Stimulated activated CD4-positive, alpha-beta T cell treated with anti-CD3 and anti-CD28 coated beads, TNF-alpha, amount 100 ng/mL, for 48 hours (primary cell): ENCODE measurements around the gene ZFTA.
"Not testable (repeated sequence)": the region's sequence is repeated elsewhere in the genome, so short reads cannot be mapped to it uniquely, and the experiment has no call there.

Source experiments
- DNase-seq, 3 donors: peaks; one replicate each; pipeline ENCODE4 v3.0.0-alpha.2; 2020; ENCODE audit warnings: low read depth in 3 of 3

The ZFTA gene

GRCh38 chr11:63775191-63775590, 6.6 kb upstream of the ZFTA start:
- no peak for DNase-seq

GRCh38 chr11:63771741-63772318, 3.3 kb upstream of the ZFTA start:
- not testable (repeated sequence) for DNase-seq

GRCh38 chr11:63770763-63771162, 2.2 kb upstream of the ZFTA start:
- no peak for DNase-seq

- DNase-seq, result no peak
Measured at GRCh38 chr11:63769714-63770455, 1.3 kb upstream of the ZFTA start.

- DNase-seq, result peak in 1 of 3 donors; percentile 24
Measured at GRCh38 chr11:63769042-63769713, 603 bp upstream of the ZFTA start.

- DNase-seq, result peak in 1 of 3 donors; percentile 21
Measured at GRCh38 chr11:63767565-63768236, 874 bp downstream of the ZFTA start.

DNA sequence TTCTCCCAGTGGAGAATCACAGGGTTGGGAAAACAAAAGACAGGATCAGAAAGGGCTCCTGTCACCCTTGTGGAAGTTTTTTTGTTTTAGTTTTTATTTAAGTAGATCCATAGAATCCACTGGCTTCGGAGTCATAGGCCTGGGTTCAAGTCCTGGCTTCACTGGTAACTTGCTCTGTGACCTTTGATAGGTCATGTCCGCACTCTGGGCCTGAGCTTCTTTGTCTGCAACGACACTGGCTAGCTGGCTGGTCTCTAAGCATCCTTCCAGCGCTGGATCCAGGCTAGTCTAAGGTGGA, 1.4 kb downstream of the ZFTA start:
- DNase-seq, result no peak

DNA sequence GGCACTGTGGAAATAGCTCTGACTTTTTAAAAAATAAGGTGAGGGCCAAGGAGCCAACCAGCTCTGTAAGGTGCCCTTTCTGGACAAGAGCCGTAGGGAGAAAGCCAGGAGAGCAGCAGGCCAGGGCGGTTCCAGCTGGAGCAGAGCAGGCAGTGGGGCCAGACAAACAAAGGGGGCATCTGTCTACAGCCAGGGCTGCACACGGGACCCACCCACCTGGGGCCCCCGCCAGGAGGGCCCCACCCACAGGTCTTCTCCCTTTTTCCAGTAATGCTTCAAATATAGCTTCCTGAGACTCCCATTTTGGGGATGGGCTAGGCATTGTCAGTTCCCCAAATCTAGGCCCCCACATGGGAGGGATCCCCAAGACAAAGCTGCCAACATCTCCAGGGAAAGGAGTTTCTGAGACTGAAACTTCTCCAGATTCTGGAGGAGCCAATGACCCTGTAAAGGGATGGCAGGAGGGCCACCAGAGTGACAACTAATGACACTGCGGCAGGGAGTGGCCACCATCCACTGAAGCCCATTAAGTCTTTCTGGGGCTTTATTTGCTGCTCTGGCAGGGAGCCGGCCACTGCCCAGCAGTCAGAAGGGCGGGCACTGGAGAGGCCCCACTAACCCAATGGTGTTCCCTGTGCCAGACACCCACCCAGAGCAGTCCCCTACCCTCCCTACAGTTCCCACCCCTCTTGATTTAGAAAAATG, 1.9 kb downstream of the ZFTA start:
- no peak for DNase-seq

- no peak for DNase-seq
Measured at GRCh38 chr11:63765688-63766241, 2.8 kb downstream of the ZFTA start.

GRCh38 chr11:63764679-63765647, 3.6 kb downstream of the ZFTA start:
- DNase-seq, result no peak

DNA sequence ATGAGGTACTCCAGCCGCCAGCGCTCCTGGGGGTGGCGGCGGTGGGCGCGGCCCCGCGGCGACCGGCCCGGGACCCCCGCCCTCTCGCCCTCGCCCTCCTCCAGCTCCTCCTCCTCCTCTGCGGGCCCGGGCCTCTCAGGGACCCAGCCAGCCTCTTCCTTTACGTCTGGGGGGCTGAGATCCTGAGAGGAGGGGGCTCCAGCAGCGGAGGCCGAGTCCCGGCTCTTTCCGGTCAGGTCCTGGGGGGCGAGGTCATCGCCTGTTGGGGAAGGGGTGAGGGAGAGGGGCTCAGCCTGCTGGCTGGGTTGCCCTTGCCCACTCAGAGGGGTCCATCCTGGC, 4.3 kb downstream of the ZFTA start:
- DNase-seq, result no peak

DNA sequence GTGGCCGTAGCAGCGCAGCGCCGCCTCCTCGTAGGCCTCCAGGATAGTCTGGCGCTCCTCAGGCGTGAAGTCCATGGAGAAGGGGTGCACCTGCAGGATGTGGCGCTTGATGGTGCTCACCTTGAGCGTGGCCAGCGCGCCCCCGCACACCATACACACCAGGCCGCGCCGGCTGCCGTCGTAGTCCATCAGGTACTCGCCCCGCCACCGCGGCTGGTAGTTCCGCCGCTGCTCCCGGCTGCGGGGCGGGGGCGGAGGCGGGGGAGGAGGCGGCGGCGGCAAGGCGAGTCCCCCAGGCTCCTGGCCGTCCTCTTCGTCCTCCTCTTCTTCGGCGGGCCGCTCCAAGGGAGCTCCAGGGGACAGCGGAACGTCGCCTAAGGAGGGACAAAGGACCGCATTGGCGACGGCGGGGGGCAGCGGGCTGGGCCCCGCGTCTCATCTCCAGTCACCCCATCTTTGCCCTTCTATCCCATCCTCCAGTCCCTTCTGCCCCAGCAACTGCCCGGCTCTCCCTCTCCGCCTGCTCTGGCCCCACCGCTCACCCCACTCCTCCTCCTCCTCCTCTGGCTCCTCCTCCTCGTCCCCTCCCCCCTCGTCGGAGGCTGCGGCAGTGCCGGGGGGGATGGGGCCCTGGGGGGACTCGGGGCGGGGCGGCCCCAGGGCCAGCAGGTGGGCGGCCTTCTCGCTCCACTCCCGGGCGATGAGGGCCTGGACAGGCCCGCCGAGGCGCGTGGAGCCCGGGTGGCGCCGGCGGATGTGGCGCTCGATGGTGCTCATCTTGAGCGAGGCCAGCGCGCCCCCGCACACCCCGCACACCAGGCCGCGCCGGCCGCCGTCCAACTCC, 4.9 kb downstream of the ZFTA start:
- DNase-seq, result no peak

DNA sequence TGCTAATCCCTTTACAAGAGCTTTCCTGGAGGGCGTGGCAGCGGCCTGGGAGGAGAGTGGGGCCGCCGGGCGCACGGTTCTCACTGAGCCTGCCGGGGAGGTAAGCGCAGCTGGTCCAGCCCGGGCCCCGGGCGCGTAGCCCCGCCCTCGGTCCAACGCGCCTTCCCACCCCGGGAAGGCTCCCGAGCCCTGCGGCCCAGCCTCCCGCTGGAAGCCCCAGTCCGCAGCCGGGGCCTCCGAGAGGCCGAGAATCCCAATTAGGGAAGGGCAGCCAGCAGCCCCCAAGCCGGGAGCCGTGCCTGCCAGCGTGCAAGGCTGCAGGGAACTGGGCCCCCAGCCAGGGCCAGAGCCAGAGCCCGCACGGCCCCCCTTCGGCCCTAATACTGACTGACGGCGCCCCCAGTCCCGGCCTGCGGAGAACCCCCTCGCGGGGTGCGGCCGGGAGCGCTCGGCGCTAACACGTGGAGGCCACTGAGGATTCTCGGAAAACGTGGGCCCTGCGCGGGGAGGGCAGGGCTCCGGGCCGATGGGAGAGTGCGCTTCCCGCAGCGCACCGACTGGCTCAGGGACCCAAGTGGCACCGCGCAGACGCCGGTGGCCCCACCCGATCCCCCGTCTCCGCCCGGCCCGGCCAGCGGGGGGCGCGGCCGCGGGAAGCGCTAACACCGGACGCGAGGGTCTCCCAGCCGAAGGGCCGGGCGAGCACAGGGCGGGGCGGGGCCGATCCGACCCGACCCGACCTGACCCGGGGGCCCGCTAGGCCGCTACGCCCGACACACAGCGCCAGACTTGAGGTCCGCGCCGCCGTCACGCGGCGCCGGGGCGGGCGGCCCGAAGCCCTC, 5.7 kb downstream of the ZFTA start:
- DNase-seq, result no peak

GRCh38 chr11:63761931-63762653, 6.5 kb downstream of the ZFTA start:
- DNase-seq, result no peak

- no peak for DNase-seq
Measured at GRCh38 chr11:63761188-63761587, 7.4 kb downstream of the ZFTA start.

DNA sequence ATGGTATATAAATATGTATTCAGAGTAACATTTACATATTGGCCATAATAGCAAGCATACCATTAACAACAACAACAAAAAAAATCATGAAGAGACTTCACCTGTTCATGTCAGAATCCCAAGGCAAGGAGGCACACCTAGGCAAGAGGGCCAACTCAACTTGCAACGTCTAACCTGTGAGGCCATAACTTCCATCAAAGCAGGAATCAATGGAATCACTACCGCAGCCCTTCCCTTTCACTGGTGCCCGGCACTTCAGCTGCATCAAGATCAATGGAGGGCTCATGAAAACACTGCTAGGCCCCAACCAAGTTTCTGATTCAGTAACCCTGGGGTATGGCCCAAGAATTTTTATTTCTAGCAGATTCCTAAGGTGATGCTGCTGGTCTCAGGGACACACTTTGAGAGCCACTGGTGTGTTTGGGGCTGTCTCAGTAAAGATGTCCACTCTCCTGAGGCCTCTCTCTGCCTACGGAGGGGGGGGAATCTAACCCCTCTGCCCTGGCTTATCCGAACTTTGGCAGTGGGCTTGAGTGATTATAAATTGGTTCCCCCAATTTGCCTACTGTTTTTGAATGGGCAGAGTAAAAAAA, 8.0 kb downstream of the ZFTA start:
- no peak for DNase-seq

DNA sequence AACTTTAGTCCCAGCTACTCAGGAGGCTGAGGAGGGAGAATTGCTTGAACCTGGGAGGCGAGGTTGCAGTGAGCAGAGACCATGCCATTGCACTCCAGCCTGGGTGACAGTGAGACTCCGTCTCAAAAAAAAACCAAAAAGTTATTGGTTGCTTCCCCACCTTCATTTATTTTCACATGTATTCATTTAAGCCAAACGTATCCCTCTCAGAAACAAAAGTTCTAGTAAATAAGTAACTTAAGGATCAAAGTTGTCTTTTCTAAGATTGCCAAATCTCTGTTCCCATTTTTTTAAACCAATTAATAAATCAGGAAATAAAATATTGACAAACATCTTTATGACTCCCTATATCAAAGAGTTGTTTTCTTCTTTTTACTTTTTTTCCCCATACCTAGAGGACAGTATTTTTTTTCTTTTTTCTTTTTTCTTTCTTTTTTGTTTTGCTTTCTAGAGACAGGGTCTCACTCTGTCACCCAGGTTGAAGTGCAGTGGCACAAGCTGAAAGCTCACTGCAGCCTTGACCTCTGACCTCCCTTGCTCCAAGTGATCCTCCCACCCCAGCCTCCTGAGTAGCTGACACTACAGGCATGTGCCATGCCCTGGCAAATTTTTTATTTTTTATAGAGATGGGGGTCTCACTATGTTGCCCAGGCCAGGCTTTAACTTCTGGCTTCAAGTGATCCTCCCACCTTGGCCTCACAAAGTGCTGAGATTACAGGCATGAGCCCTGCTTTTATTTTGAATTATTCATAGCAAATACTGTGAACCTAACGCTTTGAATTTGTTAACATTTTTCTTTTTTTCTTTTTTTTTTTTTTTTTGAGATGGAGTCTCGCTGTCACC, 11.4 kb downstream of the ZFTA start:
- DNase-seq, result no peak
